Thoracic aorta (tissue), 2 donors: Measurements from ENCODE around the gene PRF1. TPM values are rescaled to one million over a fixed set of nuclear protein-coding genes. Genes with fewer than 3 reads are reported as not detected.

Experiments
- ATAC-seq: fragments of 150-250 bp; one replicate; pipeline ENCODE4 v1.8.0; 2017; ENCODE audit warnings: low read depth; ENCODE audit not compliant: insufficient number of reproducible peaks, low FRiP score
- DNase-seq: peaks from one replicate; pipeline ENCODE4 v3.0.0-alpha.2; 2020; ENCODE audit warnings: low spot score
- H3K27ac ChIP-seq, 2 donors: fragments of 200-600 bp; sonication (generic); 1 replicate in 1 of 2; 2 replicates in 1 of 2; pipeline ENCODE4 v1.5.1; 2016; ENCODE audit warnings: mild to moderate bottlenecking in 2 of 2, moderate library complexity in 2 of 2
- H3K27me3 ChIP-seq: fragments of 200-600 bp; sonication (generic); replicated peaks from 2 replicates; pipeline ENCODE4 v1.6.0; 2016; ENCODE audit warnings: mild to moderate bottlenecking; ENCODE audit not compliant: insufficient read depth
- H3K36me3 ChIP-seq: fragments of 200-600 bp; sonication (generic); one replicate; pipeline ENCODE4 v1.5.1; 2016
- H3K4me1 ChIP-seq, 2 donors: fragments of 200-600 bp; sonication (generic); 1 replicate in 1 of 2; 2 replicates in 1 of 2; pipeline versions ENCODE4 v1.5.1 to v1.6.0; 2016; ENCODE audit warnings: low read depth in 2 of 2, mild to moderate bottlenecking in 1 of 2; ENCODE audit not compliant: control insufficient read depth in 1 of 2
- H3K4me3 ChIP-seq: fragments of 200-600 bp; sonication (generic); 2 replicates; pipeline ENCODE4 v1.5.1; 2016; ENCODE audit warnings: mild to moderate bottlenecking
- H3K9me3 ChIP-seq: fragments of 200-600 bp; sonication (generic); 2 replicates; pipeline ENCODE4 v1.5.1; 2016
- CTCF ChIP-seq: fragments of 200-600 bp; sonication (generic); IDR thresholded peaks from one replicate; pipeline ENCODE4 v1.5.1; 2019; ENCODE audit warnings: antibody characterized with exemption
- total RNA-seq, 2 donors: library from RNA; depleted of rRNA; stranded (reverse); fragments of >200 nt; gene quantifications; one replicate each; pipeline versions ENCODE4 v1.1.0 to v1.2.3, GENCODE V29; 2016

The PRF1 gene
- total RNA-seq, 2 donors from 2014 or later = 3.7 to 5.4 TPM

- ATAC-seq (no peak), DNase-seq (no peak)
- no peaks in the 10 kb centered on the region for H3K9me3 ChIP-seq
- no peak overlapping the region for H3K4me3 ChIP-seq
- H3K36me3 ChIP-seq = no peaks in the 10 kb centered on the region
- H3K27ac ChIP-seq = no peak overlapping the region
- no peaks in the 10 kb centered on the region for H3K4me1 ChIP-seq
- H3K27me3 ChIP-seq = no peaks in the 10 kb centered on the region
- no peak for TF ChIP-seq CTCF
Measured at GRCh38 chr10:70568113-70568512, 34.4 kb downstream of the PRF1 start.

GRCh38 chr10:70567603-70568002 is 34.9 kb downstream of the PRF1 start:
- Histone ChIP-seq H3K27me3 (no peaks in the 10 kb centered on the region), H3K4me1 (no peaks in the 10 kb centered on the region), H3K4me3 (no peak overlapping the region), H3K36me3 (no peaks in the 10 kb centered on the region), H3K9me3 (no peaks in the 10 kb centered on the region), H3K27ac (no peak overlapping the region)
- DNase-seq (no peak), ATAC-seq (no peak)
- TF ChIP-seq CTCF = no peak

GRCh38 chr10:70566515-70567290 is 35.8 kb downstream of the PRF1 start:
- Histone ChIP-seq H3K4me1 (no peaks in the 10 kb centered on the region), H3K27me3 (no peaks in the 10 kb centered on the region), H3K9me3 (no peaks in the 10 kb centered on the region), H3K4me3 (no peak overlapping the region), H3K27ac (no peak overlapping the region), H3K36me3 (no peaks in the 10 kb centered on the region)
- DNase-seq = no peak
- TF ChIP-seq CTCF = no peak
- no peak for ATAC-seq

GRCh38 chr10:70565556-70566514 is 36.7 kb downstream of the PRF1 start:
- no peak for TF ChIP-seq CTCF

GRCh38 chr10:70564901-70565351 is 37.6 kb downstream of the PRF1 start:
- no peaks in the 10 kb centered on the region for H3K36me3 ChIP-seq

More at GRCh38 chr10:70565556-70566514, 36.7 kb downstream of the PRF1 start:
- no peak overlapping the region for H3K27ac ChIP-seq
- ATAC-seq = no peak
- no peak for DNase-seq
- H3K36me3 ChIP-seq = no peaks in the 10 kb centered on the region
- no peaks in the 10 kb centered on the region for H3K4me1 ChIP-seq
- no peaks in the 10 kb centered on the region for H3K27me3 ChIP-seq
- no peaks in the 10 kb centered on the region for H3K9me3 ChIP-seq
- H3K4me3 ChIP-seq = no peak overlapping the region

More at GRCh38 chr10:70564901-70565351, 37.6 kb downstream of the PRF1 start:
- DNase-seq = no peak
- no peak overlapping the region for H3K4me3 ChIP-seq
- H3K27ac ChIP-seq = no peak overlapping the region
- no peaks in the 10 kb centered on the region for H3K4me1 ChIP-seq
- no peak for ATAC-seq
- H3K27me3 ChIP-seq = no peaks in the 10 kb centered on the region
- no peak for TF ChIP-seq CTCF
- H3K9me3 ChIP-seq = no peaks in the 10 kb centered on the region
